ENCODE results near the gene PSAT1.
"Not testable (repeated sequence)": the region's sequence is repeated elsewhere in the genome, so short reads cannot be mapped to it uniquely, and the experiment has no call there.

PSAT1 gene

DNA sequence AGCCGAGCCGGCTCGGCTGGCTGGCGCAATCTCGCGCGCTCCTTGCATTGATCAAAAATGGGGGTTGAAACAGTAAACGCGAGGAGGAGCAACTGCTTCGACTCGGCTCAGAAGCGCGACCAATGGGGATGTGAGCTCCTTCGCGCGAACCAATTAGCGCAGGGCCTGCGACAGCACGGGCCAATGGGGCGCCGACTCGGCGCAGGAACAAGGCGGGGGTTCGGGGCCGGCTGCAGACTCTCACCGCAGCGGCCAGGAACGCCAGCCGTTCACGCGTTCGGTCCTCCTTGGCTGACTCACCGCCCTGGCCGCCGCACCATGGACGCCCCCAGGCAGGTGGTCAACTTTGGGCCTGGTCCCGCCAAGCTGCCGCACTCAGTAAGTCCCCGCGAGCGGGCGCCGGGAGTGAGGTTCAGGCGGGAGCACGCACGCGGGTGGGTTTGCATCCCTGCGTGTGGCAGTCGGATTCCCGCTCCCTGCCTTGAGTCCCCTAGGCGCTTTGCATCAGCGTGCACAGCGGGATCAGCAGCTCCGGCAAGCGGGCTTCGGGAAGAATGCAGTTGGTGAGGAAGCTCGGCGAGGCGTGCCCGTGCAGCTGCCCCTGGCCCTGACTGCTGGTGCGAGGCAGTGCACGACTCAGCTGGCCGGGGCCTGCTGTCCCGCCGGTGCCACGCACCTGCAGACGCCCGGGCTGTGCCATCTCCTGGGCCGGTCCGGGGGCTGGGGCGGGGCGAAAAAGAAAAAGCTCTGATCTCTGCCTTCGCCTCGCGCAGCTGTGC is at the start of gene PSAT1:
PSAT1 (plus strand) TSS at position 233 of the 779 bp plus-strand sequence; CDS start at position 319, 86 bp downstream.
- DNase-seq (ENCODE audit: low spot score) = peak; percentile 92

DNA sequence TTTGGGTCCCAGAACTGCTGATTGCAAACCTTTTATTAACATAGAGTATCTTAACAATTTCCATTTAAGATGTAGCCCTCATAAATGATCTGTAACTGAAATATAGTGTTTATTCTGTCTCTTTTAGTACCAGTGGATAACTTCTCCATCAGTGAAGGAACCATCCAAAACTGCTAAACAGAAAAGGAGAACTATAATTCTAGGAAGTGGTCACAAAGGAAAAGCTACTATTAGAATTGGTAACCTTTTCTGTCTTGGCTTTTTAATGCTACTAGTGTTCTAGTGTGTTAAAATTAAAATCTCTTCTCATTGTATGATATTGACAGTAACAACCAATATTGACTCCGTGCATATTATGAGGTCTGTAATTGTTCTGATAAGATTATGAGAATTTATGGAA is 48.3 kb upstream of the PSAT1 start:
- DNase-seq (ENCODE audit: low spot score) = no peak

DNA sequence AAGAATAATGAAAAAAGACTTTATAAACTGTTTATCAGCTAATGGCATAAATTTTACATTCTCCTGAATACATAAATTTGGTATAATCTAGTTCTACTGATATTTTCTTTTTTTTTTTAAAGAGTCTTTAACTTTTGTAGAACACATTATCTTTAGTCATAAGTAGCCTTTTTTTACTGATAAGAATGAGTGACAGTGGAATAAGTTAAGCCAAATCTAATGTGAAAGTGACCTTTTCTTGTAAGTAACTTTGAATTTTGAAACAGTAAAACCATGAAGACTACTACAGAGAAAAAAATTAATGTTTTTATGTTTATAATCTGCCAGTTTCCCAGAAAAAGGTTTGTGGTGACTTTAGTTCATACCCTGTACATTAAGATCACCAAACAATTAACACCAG is 47.4 kb upstream of the PSAT1 start:
- no peak for DNase-seq (ENCODE audit: low spot score)

DNA sequence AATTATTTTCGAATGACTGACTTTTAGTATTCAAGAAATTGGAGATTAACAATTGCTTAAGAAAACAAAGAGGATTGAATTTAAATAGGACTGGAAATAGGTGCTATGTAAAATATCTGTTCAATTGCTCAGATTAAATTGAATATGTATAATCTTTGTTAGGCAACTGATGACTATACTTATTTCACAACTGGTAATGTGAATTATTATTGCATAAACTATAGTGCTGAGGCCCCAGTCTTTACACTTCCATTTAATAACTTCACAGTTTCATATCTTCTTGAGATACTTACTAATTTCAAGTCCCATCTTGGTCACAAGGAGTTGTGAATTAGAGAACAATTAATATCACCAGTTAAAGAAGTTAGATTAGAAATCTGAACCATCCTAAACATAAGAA is 44.3 kb upstream of the PSAT1 start:
- DNase-seq (ENCODE audit: low spot score) = no peak

DNA sequence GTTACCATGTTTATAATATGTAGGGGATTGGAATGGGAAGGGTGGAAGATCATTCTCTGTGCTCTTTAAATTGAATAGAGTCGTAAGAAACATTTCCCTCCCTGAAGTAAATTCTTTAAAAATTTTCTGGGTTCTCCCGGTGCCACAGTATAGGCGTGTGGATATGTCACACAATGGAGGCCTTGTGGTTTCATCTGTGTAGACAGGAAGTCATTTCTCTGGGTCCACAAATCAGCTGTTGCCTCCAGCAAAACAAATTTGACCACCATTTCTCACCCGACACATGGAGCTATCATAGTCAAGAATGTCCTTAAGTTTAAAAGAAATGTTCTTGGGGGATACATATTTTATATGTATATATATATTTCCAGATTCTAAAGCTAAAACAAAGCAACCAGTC is 43.6 kb upstream of the PSAT1 start:
- no peak for DNase-seq (ENCODE audit: low spot score)

DNA sequence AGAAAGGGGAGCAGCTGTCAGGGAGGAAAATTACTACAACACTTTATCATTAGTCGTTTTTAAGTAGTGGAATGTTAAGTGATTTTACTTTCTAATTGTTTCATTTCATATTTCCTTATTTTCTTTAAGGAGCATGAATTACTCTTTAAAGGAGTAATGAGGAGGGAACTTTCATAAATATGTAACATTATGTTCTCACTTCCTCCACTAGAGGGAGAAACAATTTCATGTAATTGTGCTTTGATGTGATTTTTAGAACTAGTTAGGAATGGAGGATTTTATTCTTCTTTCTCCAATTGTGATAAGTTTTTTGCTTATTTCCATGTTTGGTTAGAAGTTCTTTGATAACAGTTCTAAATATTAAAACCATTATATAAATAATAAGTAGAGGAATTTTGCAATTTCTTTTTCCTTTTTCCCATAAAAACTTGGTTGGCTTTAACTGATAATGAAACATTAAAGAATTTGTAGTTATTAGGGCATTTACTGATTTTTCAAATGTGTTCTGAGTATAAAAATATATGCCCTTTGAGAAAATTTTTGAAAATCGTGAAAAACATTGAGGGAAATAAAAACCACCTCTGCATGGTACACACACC is 35.4 kb upstream of the PSAT1 start:
- no peak for DNase-seq (ENCODE audit: low spot score)

DNA sequence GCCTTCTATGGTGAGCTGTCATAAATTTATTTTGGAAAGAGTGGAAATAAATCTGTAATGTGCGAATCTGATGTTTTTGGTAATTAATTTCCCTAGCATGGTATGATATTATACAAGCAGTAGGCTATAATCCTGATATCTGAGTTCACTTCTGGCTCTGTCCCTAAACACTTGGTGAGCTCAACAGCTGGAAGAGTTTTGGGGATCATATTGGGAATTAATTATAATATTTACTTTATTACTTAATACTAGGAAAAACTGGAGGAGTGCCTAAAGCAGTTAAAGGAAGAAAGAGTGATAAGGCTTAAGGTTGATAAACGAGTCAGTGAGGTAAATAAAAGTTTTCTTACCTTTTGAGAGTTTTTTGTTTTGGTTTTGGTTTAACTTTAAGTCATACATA is 34.3 kb upstream of the PSAT1 start:
- DNase-seq (ENCODE audit: low spot score) = no peak

DNA sequence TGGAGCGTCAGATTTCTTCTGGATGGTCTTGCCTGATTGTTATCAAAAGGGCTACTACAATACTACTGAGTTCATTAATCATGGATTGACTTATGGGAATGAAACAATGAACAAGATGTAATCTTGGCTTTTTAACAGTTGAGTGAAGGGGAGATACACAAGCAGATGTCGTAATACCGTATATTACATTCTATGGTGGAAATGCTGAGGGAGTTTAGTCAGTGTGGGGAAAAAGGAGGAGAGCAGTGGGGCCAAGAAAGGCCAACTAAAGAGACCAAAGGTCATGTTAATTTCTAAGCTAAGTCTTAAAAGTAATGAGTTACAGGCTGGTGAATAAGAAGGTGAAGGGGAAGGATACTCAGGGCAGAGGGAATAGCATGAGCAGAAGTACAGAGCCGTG is 29.0 kb upstream of the PSAT1 start:
- DNase-seq (ENCODE audit: low spot score) = no peak

DNA sequence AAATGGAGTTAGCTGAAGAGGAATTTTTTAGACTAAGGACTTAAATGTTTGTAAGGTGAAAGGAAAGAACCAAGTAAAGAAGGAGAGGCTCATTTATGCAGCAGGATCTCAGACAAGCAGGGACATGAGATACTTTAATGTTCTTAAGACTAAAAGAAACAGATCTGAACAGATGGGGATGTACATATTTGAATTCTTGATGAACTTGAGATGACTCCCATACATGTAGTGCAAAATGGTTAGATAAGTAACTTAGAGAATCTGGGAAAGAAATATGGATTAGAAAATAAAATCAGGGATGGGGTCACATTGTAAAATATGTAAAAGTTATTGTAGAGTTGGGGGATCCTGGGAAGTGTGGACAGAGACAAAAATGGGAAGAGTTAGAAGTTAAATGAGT is 27.1 kb upstream of the PSAT1 start:
- no peak for DNase-seq (ENCODE audit: low spot score)

DNA sequence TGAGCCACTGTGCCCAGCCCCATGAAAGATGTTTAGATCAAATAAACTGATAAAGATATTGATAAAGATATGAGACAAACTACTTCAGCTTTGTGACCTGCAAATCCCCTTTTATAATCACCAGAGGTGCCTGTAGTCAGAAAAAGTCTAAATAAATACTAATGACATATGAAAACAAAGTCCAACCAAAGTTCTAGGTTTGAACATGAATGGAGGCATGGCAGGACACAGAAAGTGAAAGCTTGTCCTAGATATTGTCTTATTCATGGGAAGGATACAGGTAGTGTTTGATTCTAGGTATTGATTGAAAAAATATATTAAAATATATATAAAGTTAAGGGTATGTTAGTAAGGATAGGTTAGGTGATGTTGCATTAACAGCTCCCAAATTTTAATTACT is 24.6 kb upstream of the PSAT1 start:
- no peak for DNase-seq (ENCODE audit: low spot score)

DNA sequence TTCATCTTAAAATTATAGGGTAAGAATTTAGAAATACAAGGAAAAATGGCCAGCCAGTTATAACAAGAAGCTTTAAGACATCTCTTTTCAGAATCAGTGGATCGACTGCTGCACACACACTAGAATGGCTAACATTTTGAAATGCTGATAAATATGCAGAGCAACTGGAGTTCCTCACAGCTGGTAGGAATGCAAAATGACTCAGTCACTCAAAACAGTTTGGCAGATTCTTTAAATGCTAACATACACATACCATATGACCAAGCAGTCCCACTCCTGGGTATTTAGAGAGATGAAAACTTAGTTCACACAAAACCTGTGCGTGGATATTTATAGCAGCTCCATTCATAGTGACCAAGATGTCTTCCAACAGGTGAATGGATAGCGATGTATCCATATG is 23.2 kb upstream of the PSAT1 start:
- DNase-seq (ENCODE audit: low spot score) = no peak

DNA sequence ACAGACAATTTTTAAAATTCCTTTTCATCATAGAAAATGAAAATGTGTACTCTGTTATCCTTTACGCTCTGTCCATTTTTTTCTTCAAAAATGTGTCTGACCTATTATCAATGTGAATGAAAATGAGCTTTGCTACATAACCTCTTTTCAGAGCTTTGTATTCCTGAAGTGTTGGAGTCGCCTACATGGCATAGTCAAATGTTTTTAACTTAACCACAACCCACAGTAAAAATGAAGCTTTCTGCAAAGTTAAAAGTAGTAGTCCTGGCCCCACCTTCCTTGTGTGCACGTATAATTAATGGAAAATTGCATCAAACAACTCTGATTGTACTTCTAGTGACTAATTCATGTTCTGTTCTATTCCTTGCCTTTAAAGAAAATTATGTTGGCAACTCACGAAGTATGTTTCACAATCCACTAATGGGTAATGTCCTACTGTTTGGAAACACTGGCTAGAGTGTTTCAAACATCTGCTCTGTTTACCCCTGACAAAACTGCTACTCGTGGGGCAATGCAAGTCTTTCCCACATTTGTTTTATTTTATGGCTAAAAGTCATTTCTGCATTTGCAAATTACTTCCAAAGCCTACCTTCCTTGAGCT is 18.6 kb upstream of the PSAT1 start:
- no peak for DNase-seq (ENCODE audit: low spot score)

DNA sequence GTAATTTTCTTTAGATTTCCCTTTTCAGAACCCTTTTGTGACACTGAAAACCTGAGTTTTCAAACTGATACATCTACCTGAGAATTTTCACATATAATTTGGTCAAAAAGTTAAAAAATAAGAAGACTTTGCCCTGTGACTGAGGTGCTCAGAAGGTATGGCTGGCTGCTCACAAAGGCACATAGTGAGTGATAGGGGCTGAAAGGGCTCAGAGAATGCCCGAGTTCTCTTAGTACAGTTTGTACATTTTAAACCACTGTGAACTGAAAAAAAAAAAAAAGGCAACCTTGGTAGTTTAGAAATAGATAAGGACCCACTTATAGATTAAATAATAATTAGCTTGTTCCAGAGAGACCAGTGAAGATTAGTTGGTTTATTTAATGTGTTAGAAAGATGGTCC is 18.1 kb upstream of the PSAT1 start:
- no peak for DNase-seq (ENCODE audit: low spot score)

DNA sequence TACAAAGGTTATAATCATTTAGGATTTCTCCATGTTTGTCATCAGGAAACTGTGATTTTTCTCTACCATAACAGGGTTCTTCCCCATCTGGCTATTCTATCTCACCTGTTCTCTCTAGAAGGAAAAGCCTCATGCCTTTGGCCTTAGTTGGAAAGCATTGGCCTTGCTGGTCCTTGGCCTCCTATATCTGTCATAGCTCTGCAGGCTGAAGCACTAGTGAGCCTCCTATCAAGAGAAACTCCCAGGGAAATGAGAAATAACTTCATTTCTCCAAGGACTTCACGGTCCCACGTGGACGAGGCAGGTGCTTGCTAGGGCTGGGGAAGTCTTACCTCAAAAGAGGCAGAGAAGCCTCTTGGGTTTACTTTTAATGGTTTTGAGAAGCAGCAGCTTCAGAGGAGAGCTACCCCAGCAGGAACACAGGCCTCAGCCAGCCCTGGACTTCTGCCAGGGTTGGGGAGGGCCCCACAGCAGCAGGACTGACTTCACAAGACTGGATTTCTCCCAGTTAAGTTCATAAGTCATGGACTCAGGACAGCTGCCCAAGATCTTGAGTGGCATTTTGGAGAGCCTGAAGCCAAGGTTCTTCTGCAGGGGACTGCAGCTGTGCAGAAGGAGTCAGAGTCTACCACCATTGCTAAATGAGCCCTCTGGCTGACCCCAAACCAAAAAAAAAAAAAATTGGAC is 15.8 kb upstream of the PSAT1 start:
- no peak for DNase-seq (ENCODE audit: low spot score)

DNA sequence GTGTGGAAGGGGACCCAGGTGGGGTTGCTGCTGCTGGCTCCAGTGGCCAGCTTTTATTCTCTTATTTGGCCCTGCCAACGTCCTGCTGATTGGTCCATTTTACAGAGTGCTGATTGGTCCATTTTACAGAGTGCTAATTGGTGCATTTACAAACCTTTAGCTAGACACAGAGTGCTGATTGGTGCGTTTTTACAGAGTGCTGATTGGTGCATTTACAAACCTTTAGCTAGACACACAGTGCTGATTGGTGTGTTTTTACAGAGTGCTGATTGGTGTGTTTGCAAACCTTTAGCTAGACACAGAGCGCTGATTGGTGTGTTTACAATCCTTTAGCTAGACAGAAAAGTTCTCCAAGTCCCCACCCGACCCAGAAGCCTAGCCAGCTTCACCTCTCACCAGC is 12.7 kb upstream of the PSAT1 start:
- DNase-seq (ENCODE audit: low spot score) = not testable (repeated sequence)

DNA sequence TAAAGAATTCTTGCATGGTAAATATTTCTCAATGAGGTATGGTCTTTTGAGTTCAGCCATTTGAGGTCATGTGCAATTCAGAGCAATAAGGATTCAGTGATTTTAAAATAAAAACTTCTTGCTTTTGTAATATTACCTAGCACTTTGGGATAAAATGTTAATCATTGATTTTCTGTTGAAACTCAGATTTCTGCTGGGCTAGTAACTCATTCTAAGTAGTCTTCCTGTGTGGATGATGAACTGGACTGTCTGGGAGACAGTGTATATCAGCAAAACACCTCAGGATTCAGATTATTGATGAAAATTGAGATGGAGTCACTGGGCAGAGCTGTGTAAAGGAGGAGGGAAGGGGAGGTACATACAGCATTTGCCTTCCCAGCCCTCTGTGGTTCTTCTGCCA is 10.8 kb upstream of the PSAT1 start:
- no peak for DNase-seq (ENCODE audit: low spot score)

DNA sequence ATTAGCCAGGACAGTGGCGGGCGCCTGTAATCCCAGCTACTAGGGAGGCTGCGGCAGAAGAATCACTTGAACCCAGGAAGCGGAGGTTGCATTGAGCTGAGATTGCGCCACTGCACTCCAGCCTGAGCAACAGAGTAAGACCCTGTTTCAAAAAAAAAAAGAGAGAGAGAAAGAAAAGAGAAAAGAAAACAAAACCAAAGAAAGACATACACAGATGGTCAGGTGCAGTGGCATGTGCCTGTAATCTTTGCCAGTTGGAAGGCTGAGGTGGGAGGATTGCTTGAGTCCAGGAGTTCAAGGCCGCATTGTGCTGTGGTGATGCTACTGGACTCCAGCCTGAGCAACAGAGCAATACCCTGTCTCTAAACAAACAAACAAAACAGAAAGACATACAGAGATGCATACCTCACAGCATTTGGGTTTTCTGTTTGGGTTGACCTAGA is 10.0 kb upstream of the PSAT1 start:
- no peak for DNase-seq (ENCODE audit: low spot score)

DNA sequence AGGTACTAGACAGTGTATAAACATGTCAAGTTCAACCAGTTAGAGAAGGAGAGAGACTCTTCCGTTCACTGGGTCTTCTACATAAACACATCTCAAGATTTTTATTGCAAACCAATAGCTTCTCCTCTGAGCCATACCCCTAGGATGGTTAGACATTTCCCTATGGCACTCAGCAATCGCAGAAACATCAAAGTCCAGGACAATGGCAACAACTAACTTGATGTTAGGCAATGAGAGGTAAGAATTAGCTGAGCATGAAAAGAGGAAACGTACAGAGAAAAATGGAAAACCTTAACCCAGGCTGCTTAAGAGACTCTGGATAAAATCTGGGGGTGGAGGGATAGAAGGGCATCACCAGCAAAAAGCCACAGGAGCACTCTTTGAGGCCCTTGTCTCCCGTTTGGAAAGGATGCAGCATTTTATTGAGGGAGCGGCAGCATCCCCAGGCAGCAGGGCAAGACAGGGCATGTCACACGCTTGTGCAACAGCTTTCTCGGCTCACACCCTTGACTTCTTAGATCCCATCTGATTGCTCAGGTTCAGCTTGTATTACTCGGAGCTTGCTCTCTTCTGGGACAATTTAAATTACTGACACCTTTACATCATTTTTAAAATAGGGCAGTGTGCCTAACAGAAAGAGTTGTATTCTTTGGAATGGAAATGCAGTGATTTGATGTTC is 8.6 kb upstream of the PSAT1 start:
- no peak for DNase-seq (ENCODE audit: low spot score)

DNA sequence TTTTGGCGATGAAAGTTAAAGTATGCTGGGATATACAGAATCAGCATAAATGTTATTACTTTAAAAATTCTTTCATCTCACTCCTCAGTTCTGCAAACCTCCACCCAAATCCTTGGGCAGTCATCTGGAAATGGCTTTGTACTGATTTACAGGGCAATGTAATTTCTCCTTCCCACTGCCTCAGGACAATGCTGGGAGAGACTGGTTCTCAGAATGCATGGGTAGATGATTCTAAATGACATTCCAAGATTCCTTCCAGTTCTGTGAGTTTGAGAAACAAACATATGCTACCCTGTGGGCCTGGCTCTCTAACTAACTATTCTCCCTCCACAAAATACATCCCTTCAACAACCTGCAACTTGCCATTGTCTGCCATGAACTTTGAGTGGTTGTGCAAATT is 7.5 kb upstream of the PSAT1 start:
- no peak for DNase-seq (ENCODE audit: low spot score)

DNA sequence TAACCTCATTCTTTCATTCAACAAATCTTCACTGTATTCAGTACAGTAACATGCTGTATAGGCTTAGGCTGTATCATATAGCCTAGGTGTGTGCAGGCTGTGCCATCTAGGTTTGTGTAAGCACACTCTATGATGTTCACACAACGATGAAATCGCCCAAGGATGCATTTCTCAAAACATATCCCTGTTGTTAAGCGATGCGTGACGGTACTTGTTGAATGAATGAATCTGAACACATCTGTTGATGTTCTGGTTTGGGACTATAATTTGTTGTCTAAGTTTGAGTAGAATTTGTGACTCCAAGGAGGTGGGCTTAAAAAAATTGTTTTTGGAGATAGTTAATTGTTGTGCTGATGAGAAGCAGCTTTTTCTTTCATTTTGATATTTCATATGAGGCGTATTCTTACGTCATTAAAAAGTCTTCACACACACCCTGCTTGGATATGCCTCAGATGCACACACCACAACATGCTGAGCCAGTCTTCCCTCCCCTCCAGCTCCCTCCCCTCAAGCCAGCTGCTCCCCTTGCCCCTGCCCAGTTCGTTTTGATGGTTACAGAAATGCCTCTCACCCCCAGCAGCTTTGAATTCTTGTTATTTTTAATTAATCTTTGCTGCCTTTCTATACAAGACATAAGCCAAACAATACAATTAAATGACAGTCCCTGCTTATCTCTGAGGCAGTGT is 5.5 kb upstream of the PSAT1 start:
- no peak for DNase-seq (ENCODE audit: low spot score)

DNA sequence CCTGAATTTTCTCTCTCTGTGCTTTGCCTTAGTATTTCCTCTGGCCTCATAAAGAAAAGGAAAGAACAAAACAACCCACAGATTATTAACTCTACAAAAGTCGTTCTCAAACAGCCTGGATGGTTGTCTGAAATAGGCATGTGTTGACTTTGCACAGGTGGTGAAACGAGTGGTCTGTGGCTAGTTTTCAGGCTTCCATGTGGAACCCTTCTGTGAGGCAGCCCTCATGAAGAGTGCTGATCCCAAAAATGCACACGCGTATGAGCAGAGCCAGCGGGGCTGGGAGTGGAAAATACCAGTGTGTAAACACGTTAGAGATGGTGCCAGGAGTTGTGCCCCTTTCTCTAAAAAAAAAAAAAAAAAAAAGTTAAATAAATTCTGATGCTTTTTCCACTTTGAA is 4.9 kb upstream of the PSAT1 start:
- no peak for DNase-seq (ENCODE audit: low spot score)

All from D341Med (cell line).